ENCODE data around the gene HSPB1. TPM values are rescaled to one million over a fixed set of nuclear protein-coding genes. Genes with fewer than 3 reads are reported as not detected.

Gene HSPB1
- total RNA-seq, 2 experiments from 2014 or later: 204 to 349 TPM

DNA sequence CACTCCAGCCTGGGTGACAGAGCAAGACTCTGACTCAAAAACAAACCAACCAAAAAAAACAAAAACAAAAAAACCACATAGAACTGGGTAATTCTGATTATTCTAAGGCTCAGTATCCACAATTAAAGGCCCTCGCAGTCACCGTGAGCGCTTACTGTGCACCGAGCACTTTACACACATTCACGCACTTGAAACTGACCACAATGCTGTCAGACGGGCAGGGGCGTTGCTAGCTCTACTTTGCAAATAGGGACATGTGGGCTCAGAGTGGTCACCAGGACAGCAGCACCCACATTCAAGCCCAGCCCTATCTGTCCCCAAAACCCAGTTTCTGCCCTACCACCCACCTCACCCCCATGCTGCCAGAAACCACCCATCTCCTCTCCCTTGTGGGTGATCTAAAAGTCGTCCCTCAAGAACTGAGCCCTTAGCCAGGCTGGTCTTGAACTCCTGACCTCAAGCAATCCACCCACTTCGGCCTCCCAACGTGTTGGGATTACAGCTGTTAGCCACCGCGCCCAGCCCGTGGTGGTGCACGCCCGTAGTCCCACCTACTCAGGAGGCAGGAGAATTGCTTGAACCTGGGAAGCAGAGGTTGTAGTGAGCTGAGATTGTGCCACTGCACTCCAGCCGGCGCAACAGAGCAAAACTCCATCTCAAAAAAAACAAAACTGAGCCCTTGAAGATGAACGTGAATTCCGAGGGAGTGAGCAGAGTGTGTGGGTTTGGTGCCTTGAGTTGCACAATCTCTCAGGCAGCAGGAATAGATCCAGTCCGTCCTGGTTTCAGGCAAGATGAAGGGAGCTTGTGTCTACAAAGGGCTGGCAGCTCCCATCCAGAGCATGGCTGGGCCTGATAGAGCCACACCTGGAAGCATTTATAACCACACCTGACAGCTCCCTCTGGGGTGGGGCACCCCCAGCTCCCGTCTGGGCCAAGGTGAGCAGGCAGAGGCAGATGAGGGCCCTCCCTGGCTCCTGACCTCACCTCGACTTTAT, 5.4 kb upstream of the HSPB1 start:
- BruUV-seq (replicated peaks): no TSS peak
- CTCF ChIA-PET (ENCODE audit: unreplicated experiment): interaction anchor here (0.6 to 1.7 kb wide), 2 partner anchors 17 to 92 kb away, joined by 4 to 8 read pairs; no protein-coding TSS in a partner anchor
- Histone ChIP-seq H3K4me2 (ENCODE audit: low read length) (no peak overlapping the region), H3K27ac (ENCODE audit: low read depth, low read length, poor library complexity, severe bottlenecking) (no peak overlapping the region), H3K36me3 (ENCODE audit: insufficient read depth, low read length) (no peaks in the 10 kb centered on the region), H4K20me1 (ENCODE audit: insufficient read depth, low read length) (no peaks in the 10 kb centered on the region), H3K9me2 (ENCODE audit: insufficient read depth, low read length) (no peaks in the 10 kb centered on the region), H3K79me2 (ENCODE audit: insufficient read depth, low read depth, low read length) (no peaks in the 10 kb centered on the region), H3K4me1 (ENCODE audit: insufficient read depth, low read length, poor library complexity, severe bottlenecking) (peaks cover 18% of the 10 kb centered on the region), H3K9me3 (ENCODE audit: low read length) (no peaks in the 10 kb centered on the region), H3K4me3 (ENCODE audit: low read depth, low read length, poor library complexity, severe bottlenecking) (no peak overlapping the region), H2AFZ (ENCODE audit: low read length) (no peak overlapping the region)
- no peak for TF ChIP-seq CTCF (conservative IDR thresholded peaks at IDR 0.05; ENCODE audit: low read length)
- TF ChIP-seq EZH2phosphoT487 (IDR thresholded peaks at IDR 0.05; ENCODE audit: borderline replicate concordance, low read depth, low read length): no peak
- POLR2A ChIA-PET: interaction anchor here (1.2 to 2.2 kb wide), 3 partner anchors 10 to 24 kb away, joined by 3 to 14 read pairs (median 5); no protein-coding TSS in a partner anchor
- DNase-seq (ENCODE audit: low spot score): no peak
- intact Hi-C loops (cut with micrococcal nuclease; ENCODE audit: unreplicated experiment): no loop called here

GRCh38 chr7:76300166-76300731, 2.2 kb upstream of the HSPB1 start:
- Histone ChIP-seq H3K79me2 (ENCODE audit: insufficient read depth, low read depth, low read length) (no peaks in the 10 kb centered on the region), H4K20me1 (ENCODE audit: insufficient read depth, low read length) (no peaks in the 10 kb centered on the region), H3K9me2 (ENCODE audit: insufficient read depth, low read length) (no peaks in the 10 kb centered on the region), H2AFZ (ENCODE audit: low read length) (no peak overlapping the region), H3K27ac (ENCODE audit: low read depth, low read length, poor library complexity, severe bottlenecking) (no peak overlapping the region), H3K4me3 (ENCODE audit: low read depth, low read length, poor library complexity, severe bottlenecking) (no peak overlapping the region), H3K4me1 (ENCODE audit: insufficient read depth, low read length, poor library complexity, severe bottlenecking) (peaks cover 25% of the 10 kb centered on the region), H3K4me2 (ENCODE audit: low read length) (no peak overlapping the region), H3K9me3 (ENCODE audit: low read length) (no peaks in the 10 kb centered on the region), H3K36me3 (ENCODE audit: insufficient read depth, low read length) (peaks cover 9% of the 10 kb centered on the region; the same call in 1 of the 2 replicates)
- ChIA-PET CTCF (ENCODE audit: unreplicated experiment) (no interaction called here), POLR2A (no interaction called here)
- intact Hi-C loops (cut with micrococcal nuclease; ENCODE audit: unreplicated experiment): no loop called here
- TF ChIP-seq CTCF (conservative IDR thresholded peaks at IDR 0.05; ENCODE audit: low read length): no peak
- TF ChIP-seq EZH2phosphoT487 (IDR thresholded peaks at IDR 0.05; ENCODE audit: borderline replicate concordance, low read depth, low read length): no peak
- no TSS peak for BruUV-seq (replicated peaks)
- DNase-seq (ENCODE audit: low spot score): no peak

All from OCI-LY7 (cell line).